HepG2 (cell line): ENCODE measurements around the gene HEXD. TPM values are rescaled to one million over a fixed set of nuclear protein-coding genes. Genes with fewer than 3 reads are reported as not detected.

Experiments
- AKAP8 ChIP-seq: sonication (generic); formaldehyde crosslinking; IDR thresholded peaks from 2 replicates; pipeline ENCODE4 v1.5.1; 2020; ENCODE audit warnings: mild to moderate bottlenecking, missing genetic modification reagents
- ATAD3A ChIP-seq: sonication (generic); formaldehyde crosslinking; IDR thresholded peaks from 2 replicates; pipeline ENCODE4 v1.4.0; 2020; ENCODE audit warnings: missing genetic modification reagents
- CTCF ChIP-seq: sonication (generic); formaldehyde crosslinking; IDR thresholded peaks from 2 replicates; pipeline ENCODE4 v1.5.0; 2020; ENCODE audit warnings: mild to moderate bottlenecking, missing genetic modification reagents, moderate library complexity
- FOXK1 ChIP-seq: sonication (generic); formaldehyde crosslinking; IDR thresholded peaks from 2 replicates; pipeline ENCODE4 v1.4.0; 2020; ENCODE audit warnings: low read depth, missing genetic modification reagents, borderline replicate concordance
- FOXP4 ChIP-seq: sonication (generic); formaldehyde crosslinking; IDR thresholded peaks from 2 replicates; pipeline ENCODE4 v1.4.0; 2020; ENCODE audit warnings: missing genetic modification reagents
- IRF9 ChIP-seq: sonication (generic); formaldehyde crosslinking; IDR thresholded peaks from 2 replicates; pipeline ENCODE4 v1.8.0; 2022; ENCODE audit warnings: missing genetic modification reagents, mild to moderate bottlenecking, borderline replicate concordance
- JDP2 ChIP-seq: sonication (generic); formaldehyde crosslinking; IDR thresholded peaks from 2 replicates; pipeline ENCODE4 v1.8.1; 2022; ENCODE audit warnings: missing genetic modification reagents, borderline replicate concordance
- KDM2A ChIP-seq: sonication (generic); formaldehyde crosslinking; IDR thresholded peaks from 2 replicates; pipeline ENCODE4 v1.4.0; 2020; ENCODE audit warnings: low read depth, missing genetic modification reagents, borderline replicate concordance
- MBD4 ChIP-seq: IDR thresholded peaks from 2 replicates; pipeline ENCODE4 v1.6.1; 2012; ENCODE audit warnings: low read length, inconsistent platforms, borderline replicate concordance
- RFXAP ChIP-seq: sonication (generic); formaldehyde crosslinking; IDR thresholded peaks from 2 replicates; pipeline ENCODE4 v1.4.0; 2020; ENCODE audit warnings: missing genetic modification reagents, borderline replicate concordance
- SMC3 ChIP-seq: IDR thresholded peaks from 2 replicates; pipeline ENCODE4 v1.6.1; 2011; ENCODE audit warnings: low read length, improper control_type of control experiment
- THAP7 ChIP-seq: sonication (generic); formaldehyde crosslinking; IDR thresholded peaks from 2 replicates; pipeline ENCODE4 v1.8.1; 2023; ENCODE audit warnings: mild to moderate bottlenecking, missing genetic modification reagents
- ZNF256 ChIP-seq: sonication (generic); formaldehyde crosslinking; conservative IDR thresholded peaks from 2 replicates; pipeline ENCODE4 v1.4.0; 2020; ENCODE audit warnings: missing genetic modification reagents
- ZNF709 ChIP-seq: sonication (generic); formaldehyde crosslinking; IDR thresholded peaks from 2 replicates; pipeline ENCODE4 v1.5.0; 2020; ENCODE audit warnings: mild to moderate bottlenecking, missing genetic modification reagents
- ZSCAN29 ChIP-seq: sonication (generic); formaldehyde crosslinking; conservative IDR thresholded peaks from 2 replicates; pipeline ENCODE4 v1.4.0; 2020; ENCODE audit warnings: mild to moderate bottlenecking, missing genetic modification reagents
- polyA plus RNA-seq, 8 experiments: library from polyadenylated mRNA; depleted of rRNA in 3 of 8; stranded (reverse) in 7 of 8; unstranded in 1 of 8; fragments of >200 nt; fragmentation: Illumina TruSeq in 4 of 8; extraction: Trizol in 4 of 8; gene quantifications; 2 replicates each; pipeline versions ENCODE4 v1.2.1 to v1.2.3, GENCODE V29; 2011 to 2016; ENCODE audit warnings: low read depth in 4 of 8, missing spikeins in 1 of 8, mixed read lengths in 1 of 8; ENCODE audit not compliant: insufficient read depth in 1 of 8
- total RNA-seq, 5 experiments: library from RNA; depleted of rRNA; stranded (reverse); fragments of >200 nt; fragmentation: Illumina TruSeq; extraction: Trizol; gene quantifications; 2 replicates each; pipeline ENCODE4 v1.2.3, GENCODE V29; 2016; ENCODE audit warnings: low read depth in 1 of 5
- TF ChIP-seq, protein P1 (sequence below): sonication (generic); formaldehyde crosslinking; IDR thresholded peaks from 2 replicates; pipeline ENCODE4 v1.4.0; 2020; ENCODE audit warnings: missing genetic modification reagents
- TF ChIP-seq, protein P2 (sequence below): IDR thresholded peaks from 2 replicates; pipeline ENCODE4 v1.6.1; 2012; ENCODE audit warnings: inconsistent platforms

HEXD gene
- total and polyA plus RNA-seq, 2 of the 13 experiments (the other 11 are each of a cell fraction or from before 2014, with no cell fraction given): 22.3 to 41.8 TPM

- TF ChIP-seq FOXK1 (CRISPR knock-in tag): no peak; the same call in 1 of the 2 replicates
- TF ChIP-seq ZNF709: no peak
- peak; percentile 95 for TF ChIP-seq KDM2A
- peak; percentile 45; the same call in 1 of the 2 replicates for TF ChIP-seq RFXAP (CRISPR knock-in tag)
- peak; percentile 24; the same call in 1 of the 2 replicates for TF ChIP-seq SMC3
- TF ChIP-seq AKAP8 (CRISPR knock-in tag): peak; percentile 96; the same call in 1 of the 2 replicates
- peak; percentile 30; the same call in 1 of the 2 replicates for TF ChIP-seq THAP7 (CRISPR knock-in tag)
- TF ChIP-seq CTCF: peak; percentile 87
- 0 out of 2 replicates have a peak, but pooled peaks have one; percentile 69 for TF ChIP-seq ZNF256
- TF ChIP-seq FOXP4 (CRISPR knock-in tag): 0 out of 2 replicates have a peak, but pooled peaks have one; percentile 36
- TF ChIP-seq, protein P1, sequence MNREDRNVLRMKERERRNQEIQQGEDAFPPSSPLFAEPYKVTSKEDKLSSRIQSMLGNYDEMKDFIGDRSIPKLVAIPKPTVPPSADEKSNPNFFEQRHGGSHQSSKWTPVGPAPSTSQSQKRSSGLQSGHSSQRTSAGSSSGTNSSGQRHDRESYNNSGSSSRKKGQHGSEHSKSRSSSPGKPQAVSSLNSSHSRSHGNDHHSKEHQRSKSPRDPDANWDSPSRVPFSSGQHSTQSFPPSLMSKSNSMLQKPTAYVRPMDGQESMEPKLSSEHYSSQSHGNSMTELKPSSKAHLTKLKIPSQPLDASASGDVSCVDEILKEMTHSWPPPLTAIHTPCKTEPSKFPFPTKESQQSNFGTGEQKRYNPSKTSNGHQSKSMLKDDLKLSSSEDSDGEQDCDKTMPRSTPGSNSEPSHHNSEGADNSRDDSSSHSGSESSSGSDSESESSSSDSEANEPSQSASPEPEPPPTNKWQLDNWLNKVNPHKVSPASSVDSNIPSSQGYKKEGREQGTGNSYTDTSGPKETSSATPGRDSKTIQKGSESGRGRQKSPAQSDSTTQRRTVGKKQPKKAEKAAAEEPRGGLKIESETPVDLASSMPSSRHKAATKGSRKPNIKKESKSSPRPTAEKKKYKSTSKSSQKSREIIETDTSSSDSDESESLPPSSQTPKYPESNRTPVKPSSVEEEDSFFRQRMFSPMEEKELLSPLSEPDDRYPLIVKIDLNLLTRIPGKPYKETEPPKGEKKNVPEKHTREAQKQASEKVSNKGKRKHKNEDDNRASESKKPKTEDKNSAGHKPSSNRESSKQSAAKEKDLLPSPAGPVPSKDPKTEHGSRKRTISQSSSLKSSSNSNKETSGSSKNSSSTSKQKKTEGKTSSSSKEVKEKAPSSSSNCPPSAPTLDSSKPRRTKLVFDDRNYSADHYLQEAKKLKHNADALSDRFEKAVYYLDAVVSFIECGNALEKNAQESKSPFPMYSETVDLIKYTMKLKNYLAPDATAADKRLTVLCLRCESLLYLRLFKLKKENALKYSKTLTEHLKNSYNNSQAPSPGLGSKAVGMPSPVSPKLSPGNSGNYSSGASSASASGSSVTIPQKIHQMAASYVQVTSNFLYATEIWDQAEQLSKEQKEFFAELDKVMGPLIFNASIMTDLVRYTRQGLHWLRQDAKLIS (CRISPR knock-in tag): no peak
- no peak for TF ChIP-seq ZSCAN29
- TF ChIP-seq, protein P2, sequence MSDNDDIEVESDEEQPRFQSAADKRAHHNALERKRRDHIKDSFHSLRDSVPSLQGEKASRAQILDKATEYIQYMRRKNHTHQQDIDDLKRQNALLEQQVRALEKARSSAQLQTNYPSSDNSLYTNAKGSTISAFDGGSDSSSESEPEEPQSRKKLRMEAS: no peak
- no peak for TF ChIP-seq JDP2 (CRISPR knock-in tag)
- no peak for TF ChIP-seq ATAD3A (CRISPR knock-in tag)
- no peak for TF ChIP-seq MBD4
- no peak for TF ChIP-seq IRF9 (CRISPR knock-in tag)
Observed at GRCh38 chr17:82388223-82388921, 29.8 kb upstream of the HEXD start (continued).
